Cardiac septum (tissue), 1 donor: ENCODE measurements around the gene TIAM2. TPM values are rescaled to one million over a fixed set of nuclear protein-coding genes. Genes with fewer than 3 reads are reported as not detected.

Experiments
- DNase-seq: peaks from one replicate; pipeline ENCODE4 v3.0.0-alpha.2; 2020; ENCODE audit warnings: low spot score
- intact Hi-C: fragments of 100-400 bp; cut with DNase I; formaldehyde crosslinking; loops from one replicate; pipeline ENCODE4 v1.14.0; 2022
- total RNA-seq: library from RNA; stranded (reverse); fragmentation: NEBNext Ultra II Directional; extraction: Animal tissue kit (Norgen Biotek cat#: 25700); gene quantifications from one replicate; pipeline ENCODE4 v1.2.1, GENCODE V29; 2021
- donor health status: DM: no; HTN: no; CAD: no.

The TIAM2 gene
- total RNA-seq, 1 donor from 2014 or later, result 20.1 TPM

DNA sequence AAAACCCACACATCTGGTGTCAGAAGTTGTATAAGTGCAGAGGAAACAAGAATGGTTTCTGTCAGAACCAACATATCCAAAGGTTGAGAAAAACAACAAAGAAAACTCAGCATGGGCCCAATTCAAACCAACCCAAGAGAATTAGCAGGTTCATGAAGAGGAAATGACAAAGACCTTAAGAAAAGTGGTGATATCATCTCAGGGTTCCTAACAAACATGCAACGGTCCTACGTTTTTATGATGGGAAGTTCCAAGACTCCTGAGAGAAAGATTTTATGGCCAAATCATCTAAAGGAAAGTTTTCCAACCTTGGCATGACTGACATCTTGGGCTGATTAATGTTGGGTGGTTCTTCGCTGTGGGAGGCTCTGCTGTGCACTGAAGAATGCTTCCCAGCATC lies 296.2 kb downstream of the TIAM2 start:
- intact Hi-C loops, result no loop called here
- no peak for DNase-seq

DNA sequence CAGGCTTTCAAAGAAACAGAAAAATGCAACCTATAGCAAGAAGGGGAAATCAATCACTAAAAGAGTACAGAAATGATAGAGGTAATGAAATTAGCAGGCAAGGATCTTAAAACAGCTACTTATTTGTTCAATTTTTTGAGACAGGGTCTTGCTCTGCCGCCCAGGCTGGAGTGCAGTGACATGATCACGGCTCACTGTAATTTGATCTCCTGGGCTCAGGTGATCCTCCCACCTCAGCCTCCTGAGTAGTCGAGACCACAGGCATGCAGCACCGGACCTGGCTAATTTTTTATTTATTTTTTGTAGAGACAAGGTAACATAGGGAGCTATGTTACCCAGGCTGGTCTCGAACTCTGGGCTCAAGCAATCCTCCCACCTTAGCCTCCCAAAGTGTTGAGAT lies 297.6 kb downstream of the TIAM2 start:
- intact Hi-C loops, result no loop called here
- no peak for DNase-seq

DNA sequence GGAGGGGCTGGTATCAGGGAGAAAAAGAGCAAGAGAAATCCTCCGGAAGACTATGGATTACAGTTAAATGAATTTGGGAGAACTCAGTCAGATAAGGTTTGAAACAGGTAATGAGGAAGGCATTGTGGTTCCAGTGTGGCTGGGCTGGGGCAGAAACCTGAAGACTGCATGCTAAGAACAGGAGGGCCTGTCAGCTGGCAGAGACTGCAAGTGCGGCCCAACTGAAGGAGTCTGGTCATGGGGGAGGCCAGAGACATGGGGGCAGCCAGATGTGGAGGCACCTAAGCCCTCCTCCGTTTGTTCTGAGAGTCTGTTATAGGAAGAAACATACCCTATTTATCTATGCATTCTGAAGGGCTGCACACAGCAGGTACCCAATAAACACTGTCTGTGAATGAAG lies 302.6 kb downstream of the TIAM2 start:
- intact Hi-C loops, result no loop called here
- no peak for DNase-seq

DNA sequence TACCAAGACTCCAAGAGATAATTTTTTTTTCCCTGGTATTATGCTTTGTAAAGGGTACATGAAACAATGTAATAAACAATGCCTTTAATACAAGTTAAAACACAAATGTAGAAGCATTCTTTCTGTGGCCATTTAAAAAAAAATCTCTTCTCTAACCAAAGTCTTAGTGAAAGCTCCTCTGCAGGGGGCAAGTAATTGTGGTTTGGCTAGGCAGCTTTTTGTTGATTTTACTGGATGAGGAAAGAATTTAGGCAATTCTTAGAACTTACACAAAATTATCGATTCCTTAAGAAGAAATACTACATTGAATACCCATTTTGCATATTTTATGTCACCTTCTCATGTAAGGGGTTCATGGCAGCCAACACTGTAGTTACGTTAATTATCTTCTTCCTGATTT lies 306.8 kb downstream of the TIAM2 start:
- DNase-seq, result no peak
- intact Hi-C loops, result no loop called here

DNA sequence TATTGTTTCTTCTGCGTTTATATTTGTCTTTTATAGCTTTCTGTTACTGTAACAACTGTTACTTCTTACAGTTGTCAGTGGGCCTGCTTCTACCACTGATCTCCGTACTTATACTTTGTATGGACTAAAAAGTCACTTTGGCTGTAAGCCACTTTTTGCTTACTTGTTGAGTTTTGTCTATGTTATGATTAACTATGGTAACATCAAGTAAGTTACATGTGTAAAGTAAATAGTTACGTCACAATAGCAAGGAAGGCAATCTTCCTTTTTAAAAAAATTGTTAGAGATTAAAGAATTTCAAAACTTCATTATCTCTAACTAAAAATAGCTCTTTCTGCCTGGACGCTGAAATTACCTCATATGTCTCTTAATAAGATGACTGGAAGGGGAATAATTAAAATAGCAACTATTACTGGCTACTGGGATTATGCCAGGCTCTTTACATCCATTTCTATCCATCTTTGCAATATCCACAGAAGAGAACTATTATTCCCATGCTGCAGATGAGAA lies 308.3 kb downstream of the TIAM2 start:
- intact Hi-C loops, result no loop called here
- no peak for DNase-seq

DNA sequence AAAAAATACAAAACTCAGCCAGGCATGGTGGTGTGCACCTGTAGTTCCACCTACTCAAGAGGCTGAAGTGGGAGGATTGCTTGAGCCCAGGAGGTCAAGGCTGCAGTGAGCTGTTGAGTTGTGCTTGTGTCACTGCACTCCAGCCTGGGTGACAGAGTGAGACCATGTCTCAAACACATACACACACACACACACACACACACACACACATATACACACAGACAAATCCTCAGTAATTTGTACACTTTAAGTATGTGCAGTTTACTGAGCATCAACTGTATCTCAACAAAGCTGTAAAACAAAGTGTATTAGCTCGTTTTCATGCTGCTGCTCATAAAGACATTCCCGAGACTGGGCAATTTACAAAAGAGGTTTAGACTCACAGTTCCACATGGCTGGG lies 311.8 kb downstream of the TIAM2 start:
- intact Hi-C loops, result no loop called here
- no peak for DNase-seq
